Measurements from ENCODE around the gene FRMD4A.
A peak's percentile ranks its signal among the peaks of the same experiment; 100 is the strongest.
"Not testable (repeated sequence)": the region's sequence is repeated elsewhere in the genome, so short reads cannot be mapped to it uniquely, and the experiment has no call there.

FRMD4A gene

GRCh38 chr10:13945390-13946208 lies 385.1 kb downstream of the FRMD4A start:
- DNase-seq = peak; percentile 52

DNA sequence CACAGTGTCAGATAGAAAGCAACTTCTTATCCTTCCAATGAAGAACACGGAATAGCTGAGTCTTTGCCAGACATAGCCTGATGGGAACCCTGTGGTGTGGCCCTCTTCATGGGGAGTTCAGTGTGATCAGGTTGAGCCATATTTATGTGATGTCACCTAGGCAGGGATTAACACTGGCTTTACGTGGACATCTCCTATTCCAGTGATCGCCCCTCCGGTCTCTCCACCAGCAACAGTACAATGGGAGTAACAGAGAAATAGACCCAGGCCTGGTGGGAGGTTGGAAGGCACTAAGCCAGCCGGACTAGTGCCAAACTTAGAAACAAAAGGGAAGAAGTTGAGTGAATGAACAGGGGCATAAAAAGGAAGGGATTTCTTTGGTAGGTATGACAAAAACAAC lies 385.9 kb downstream of the FRMD4A start:
- DNase-seq = no peak

DNA sequence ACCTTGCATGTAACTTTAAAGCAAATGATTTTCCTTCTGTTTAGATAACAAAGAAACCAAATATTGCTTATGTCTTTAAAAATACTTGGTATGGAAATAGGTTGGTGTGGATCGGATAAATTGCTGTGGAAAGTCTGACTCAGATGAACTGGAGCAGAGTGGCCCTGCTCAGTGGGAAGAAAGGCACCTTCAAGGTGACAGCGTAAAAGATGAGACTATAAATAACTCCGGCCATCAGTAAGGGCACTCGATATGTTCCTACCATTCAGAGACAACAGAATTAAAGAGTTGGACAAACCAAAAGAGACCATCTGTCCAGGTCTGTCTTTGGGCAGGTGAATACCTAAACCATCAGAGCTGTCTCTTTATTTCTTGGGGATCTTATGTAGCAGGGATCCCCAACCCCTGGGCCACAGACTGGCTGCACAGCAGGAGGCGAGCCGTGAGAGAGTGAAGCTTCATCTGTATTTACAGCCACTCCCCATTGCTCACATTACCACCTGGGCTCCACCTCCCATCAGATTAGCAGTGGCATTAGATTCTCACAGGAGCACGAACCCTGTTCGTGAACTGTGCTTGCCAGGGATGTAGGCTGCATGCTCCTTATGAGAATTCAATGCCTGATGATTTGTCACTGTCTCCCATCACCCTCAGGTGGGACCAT lies 386.9 kb downstream of the FRMD4A start:
- no peak for DNase-seq

- DNase-seq = no peak
These were observed 388.7 kb downstream of the FRMD4A start for GRCh38 chr10:13942035-13942434.

DNA sequence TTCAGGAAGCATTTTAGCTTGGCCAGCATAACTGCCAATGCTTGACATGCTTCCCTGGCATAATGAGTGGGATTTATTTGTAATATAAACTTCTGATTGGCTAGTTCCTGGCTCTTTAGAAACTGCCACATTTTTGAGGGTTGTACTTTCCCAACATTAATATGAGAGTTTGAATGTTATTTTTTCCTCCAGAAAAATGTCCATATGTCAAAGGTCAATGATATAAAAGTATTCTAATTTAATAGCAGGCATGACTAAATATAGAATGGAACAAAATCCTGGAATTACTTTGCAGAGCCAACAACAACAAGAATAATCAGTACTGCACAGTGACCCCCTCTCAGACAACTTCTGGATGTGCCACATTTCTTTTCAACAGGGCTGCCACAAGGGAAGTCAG lies 391.3 kb downstream of the FRMD4A start:
- no peak for DNase-seq

DNA sequence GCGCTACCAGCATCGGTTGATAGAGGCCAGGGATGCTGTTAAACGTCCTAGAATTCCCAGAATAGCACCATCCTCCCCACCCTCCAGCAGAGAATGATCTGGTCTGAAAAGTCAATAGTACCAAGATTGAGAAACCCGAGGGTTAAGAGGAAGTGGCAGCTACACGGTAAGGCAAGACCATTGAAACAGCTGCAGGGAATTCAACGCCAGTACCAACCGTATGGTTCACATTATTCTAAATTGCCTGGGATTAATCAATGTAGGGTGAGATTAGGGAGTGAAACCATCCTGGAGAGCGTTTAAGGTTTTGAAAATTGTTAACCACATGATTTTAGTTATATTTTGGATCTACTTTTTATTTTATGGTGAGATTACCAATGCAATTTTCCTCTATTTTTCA lies 391.8 kb downstream of the FRMD4A start:
- no peak for DNase-seq

DNA sequence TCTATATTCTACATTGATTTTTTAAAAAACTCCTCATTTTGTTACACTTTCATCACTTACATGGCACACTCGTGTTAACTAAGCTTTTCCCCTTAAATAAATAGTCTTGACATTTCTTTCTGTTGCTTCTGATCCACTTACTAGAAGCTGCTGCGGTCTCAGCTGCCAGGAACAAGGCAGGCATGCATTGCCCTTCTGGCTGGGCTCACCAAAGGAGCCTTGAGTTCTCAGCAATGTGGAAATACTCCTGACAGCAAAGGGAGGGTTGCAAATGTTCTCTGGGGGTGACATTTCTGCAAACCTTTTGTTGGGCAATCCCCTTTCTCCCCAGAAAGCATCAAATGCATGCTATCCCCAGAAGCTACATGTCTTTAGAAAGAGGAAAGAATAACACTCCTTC lies 393.9 kb downstream of the FRMD4A start:
- no peak for DNase-seq

DNA sequence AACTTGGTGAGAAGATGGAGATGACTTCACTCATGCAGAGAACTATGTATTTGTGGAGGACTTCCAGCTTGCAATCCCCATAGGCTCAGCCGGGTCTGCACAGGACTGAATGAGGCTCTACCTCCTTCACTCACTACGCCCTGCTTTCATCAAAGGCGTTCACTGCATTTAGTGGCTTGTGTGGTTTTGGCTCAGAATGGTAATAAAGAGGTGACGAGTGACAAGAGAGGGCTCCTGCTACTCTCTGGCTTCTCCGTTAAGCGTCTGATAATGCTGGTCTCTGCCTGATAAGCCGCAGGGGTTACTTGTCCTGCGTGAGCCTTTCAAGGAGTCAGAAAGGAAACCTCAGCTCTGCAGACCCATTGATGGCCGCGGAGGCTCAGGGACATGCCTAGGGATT lies 400.6 kb downstream of the FRMD4A start:
- DNase-seq = no peak

DNA sequence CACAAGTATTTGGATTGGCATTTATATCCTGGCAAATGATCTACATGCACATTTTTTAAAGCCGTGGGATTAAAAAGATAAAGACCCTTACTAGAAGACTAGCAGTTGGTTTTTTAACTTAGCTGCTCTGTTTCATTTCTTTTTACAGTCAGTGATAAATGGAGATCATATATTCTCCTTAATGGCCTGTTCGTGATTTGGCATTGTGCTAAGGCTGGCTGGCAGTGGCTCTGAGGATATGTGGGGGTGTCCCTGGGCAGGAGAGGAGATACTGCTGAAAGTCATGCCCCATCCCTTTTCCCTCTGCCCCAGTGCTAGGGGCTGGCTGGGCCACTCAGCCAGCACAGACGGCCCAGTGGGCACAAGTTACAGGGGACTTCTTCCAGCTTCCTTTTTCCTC lies 402.3 kb downstream of the FRMD4A start:
- peak; percentile 46 for DNase-seq

- DNase-seq = no peak
These were observed 404.5 kb downstream of the FRMD4A start for GRCh38 chr10:13925971-13926780.

DNA sequence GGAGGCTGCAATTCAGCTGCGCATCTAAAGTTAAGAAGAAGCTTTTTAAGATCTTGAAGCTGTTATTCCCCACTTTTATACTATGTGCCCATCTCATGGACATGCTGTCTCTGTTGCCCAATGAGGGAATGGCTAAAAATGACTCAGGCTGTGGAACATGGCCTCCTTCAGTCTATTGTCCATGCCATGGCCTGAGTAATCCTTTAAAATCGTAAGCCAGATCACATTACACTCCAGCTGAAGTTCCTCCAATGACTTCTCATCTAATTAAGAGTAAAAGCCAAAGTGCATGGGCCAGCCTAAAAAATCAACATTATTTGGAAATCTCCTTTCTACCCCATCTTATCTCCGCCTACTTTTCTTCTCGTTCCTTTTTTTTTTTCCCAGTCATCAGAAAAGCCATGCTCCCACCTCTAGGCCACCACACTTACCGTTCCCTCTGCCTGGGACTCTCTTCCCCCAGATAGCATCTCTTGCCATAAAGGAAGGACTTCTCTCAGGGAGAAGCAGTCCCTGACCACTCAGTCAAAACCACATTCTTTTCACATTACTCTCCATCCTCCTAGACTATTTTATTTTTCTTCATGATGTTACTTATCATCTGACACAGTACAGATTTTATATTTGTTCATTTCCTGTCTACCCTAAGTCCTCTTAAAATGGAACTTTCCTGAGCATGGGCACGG lies 406.5 kb downstream of the FRMD4A start:
- no peak for DNase-seq

DNA sequence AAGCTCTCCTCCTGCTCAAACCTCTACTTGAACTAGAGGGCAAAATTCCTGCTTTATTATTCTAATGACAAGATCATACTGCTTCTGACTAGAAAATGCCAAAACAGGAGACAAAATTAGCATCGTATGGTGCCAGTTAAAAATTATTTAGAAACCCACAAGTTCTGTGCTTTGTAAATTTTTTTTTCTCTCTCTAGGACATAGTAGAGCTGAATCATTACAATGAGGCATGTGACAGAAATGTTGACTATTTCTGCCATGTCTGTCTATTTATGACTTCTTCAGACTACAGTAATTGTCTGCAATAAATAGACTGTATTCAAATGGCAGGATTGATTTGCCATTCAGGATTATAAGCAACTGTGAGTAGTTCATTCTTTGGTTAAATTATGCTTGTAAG lies 408.1 kb downstream of the FRMD4A start:
- no peak for DNase-seq

DNA sequence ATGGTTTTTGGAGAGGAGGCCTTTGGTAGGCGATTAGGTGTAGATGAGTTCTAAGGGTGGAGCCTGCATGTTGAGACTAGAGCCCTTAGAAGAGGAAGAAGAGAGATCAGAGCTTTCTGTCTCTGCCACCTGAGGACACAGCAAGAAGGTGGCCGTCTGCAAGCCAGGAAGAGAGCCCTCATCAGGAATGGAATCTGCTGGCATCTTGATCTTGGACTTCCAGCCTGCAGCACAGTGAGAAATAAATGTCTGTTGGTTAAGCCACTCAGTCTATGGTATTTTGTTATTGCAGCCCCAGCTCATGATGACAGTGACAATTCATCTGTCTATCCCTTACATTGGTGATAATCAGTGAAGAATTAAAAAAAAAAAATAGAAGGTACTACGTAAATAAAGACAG lies 408.8 kb downstream of the FRMD4A start:
- no peak for DNase-seq

DNA sequence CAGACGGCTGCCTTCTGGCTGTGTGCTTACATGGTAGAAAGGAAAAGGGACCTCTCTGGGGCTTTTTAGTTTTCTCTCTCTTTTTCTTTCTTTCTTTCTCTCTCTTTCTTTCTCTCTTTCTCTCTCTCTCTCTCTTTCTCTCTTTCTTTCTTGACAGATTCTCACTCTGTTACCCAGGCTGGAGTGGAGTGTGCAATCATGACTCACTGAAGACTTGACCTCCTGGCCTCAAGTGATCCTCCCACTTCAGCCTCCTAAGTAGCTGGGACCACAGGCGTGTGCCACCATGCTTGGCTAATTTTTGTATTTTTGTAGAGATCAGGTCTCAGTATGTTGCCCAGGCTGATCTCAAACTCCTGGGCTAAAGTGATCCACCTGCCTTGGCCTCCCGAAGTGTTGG lies 409.6 kb downstream of the FRMD4A start:
- DNase-seq = not testable (repeated sequence)

GRCh38 chr10:13920465-13920864 lies 410.3 kb downstream of the FRMD4A start:
- no peak for DNase-seq

DNA sequence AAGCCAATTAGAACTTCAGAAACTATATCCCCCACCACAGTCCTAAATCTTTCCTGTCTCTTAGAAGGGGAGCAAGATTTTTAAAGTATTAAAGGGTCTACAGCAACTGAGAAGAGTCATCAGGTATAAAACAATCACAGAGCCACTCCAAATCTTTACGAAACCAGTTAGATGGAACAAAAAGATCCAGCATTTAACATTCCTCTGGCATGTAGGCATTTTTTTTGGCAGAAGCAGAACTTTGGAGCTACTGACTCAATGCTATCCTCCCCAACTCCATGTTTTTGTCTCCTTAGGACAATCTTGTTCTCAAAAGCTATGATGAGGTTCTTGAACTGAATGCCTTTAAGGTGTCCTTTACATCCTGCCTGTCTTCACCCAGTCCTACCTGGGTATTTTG lies 410.7 kb downstream of the FRMD4A start:
- no peak for DNase-seq

DNA sequence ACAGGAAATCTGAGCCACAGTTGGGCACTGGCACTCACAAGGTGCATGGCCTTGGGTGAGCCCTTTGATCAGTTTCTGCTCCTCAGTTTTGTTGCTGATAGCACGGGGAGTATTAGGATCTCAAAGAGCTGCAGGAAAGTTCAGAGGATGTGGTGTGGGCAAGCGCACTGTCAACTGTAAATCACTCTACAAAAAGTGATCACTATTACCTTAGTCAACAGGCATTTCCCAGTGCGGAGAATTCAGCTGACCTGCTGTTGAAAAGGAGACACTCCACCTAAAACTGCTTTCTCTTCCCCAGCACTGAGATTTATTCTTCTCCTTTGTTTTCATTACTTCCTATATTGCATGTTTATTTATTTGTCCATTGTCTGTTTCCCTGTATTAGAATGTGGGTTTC lies 412.9 kb downstream of the FRMD4A start:
- DNase-seq = no peak

DNA sequence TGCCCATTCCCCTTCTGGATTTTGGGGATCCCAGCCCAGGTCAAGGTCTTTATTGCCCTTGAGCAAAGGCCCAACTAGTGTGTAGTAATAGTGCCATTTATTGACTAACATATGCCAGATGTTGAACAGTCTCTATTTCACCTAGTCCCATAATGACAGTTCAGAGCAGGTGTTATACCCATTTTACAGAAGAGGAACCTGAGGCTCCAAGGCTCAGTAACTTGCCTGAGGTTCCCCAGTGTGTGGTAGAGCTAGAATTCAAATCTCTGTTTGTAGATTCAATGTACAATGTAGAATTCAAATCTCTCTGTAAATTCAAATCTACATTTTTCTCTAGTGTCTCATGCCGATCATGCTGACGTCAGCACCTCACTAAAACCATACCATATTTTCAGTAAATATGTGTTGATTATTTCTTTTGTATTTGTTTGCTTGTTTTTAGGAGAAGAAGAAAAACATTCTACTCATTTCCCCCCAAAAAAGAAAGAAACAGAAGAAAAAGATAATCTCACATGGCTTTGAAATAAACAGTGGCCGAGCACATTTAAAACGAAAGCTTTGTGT lies 414.3 kb downstream of the FRMD4A start:
- no peak for DNase-seq

- DNase-seq = no peak
These were observed 415.0 kb downstream of the FRMD4A start for GRCh38 chr10:13915710-13916109.

DNA sequence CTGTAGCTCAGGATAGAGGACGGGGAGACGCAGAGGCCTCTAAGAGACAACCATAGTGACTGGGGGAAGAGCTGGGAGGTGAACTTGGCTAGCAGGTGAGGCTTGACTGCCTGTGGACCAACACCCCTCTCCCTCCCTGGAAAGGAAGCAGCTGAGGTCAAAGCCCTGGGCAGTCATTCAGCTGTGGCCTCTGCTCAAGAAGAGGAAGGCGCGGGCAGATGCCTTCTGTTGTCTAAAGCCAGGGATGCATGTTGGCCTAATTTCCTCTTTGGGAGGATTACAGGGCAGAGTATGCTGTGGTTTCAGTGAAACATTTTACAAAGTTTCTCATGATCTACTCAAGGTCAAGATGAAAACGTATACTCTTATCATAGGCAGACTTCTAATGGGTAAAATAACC lies 416.8 kb downstream of the FRMD4A start:
- peak; percentile 22 for DNase-seq

- no peak for DNase-seq
These were observed 418.8 kb downstream of the FRMD4A start for GRCh38 chr10:13911821-13912520.
